ENCODE data around the gene PHLDA1. TPM values are rescaled to one million over a fixed set of nuclear protein-coding genes. Genes with fewer than 3 reads are reported as not detected.

The PHLDA1 gene
- total RNA-seq, 1 experiment from 2014 or later, result 46.2 TPM

- H3K9me3 ChIP-seq, result no peaks in the 10 kb centered on the region
- Mint-ChIP-seq H3K4me1 (ENCODE audit: low read depth, unreplicated experiment) (no peaks in the 10 kb centered on the region), H3K27ac (ENCODE audit: unreplicated experiment) (no peak overlapping the region), H3K9me3 (ENCODE audit: unreplicated experiment) (no peaks in the 10 kb centered on the region), H3K4me3 (ENCODE audit: unreplicated experiment) (no peak overlapping the region), H3K27me3 (ENCODE audit: insufficient read depth, unreplicated experiment) (no peaks in the 10 kb centered on the region), H3K36me3 (ENCODE audit: insufficient read depth, unreplicated experiment) (peaks cover 58% of the 10 kb centered on the region)
- H3K4me1 ChIP-seq, result peaks cover 9% of the 10 kb centered on the region
- no peak overlapping the region for H3K4me3 ChIP-seq (ENCODE audit: low read depth, low read length)
- intact Hi-C loops (cut with micrococcal nuclease; ENCODE audit: unreplicated experiment), result no loop called here
- H3K36me3 ChIP-seq (ENCODE audit: control insufficient read depth, insufficient read depth, low read length), result no peaks in the 10 kb centered on the region
- no peak for TF ChIP-seq CTCF (IDR thresholded peaks at IDR 0.05; ENCODE audit: insufficient read depth in 1 of 2, low read depth in 1 of 2, low read length in 1 of 2, severe bottlenecking in 1 of 2, unreplicated experiment in 1 of 2)
- ChIA-PET CTCF (no interaction called here), POLR2A (no interaction called here)
- no TSS peak for BruUV-seq (replicated peaks)
- H3K27me3 ChIP-seq (replicated peaks; ENCODE audit: control insufficient read depth, insufficient read depth, low read length), result no peaks in the 10 kb centered on the region
- DNase-seq, result no peak
Measured at GRCh38 chr12:76026643-76027063, 4.9 kb downstream of the PHLDA1 start.

- POLR2A ChIA-PET, result no interaction called here
- CTCF ChIA-PET, result no interaction called here
- Mint-ChIP-seq H3K4me1 (ENCODE audit: low read depth, unreplicated experiment) (peaks cover 4% of the 10 kb centered on the region), H3K27ac (ENCODE audit: unreplicated experiment) (no peak overlapping the region), H3K36me3 (ENCODE audit: insufficient read depth, unreplicated experiment) (peaks cover 50% of the 10 kb centered on the region), H3K27me3 (ENCODE audit: insufficient read depth, unreplicated experiment) (no peaks in the 10 kb centered on the region), H3K4me3 (ENCODE audit: unreplicated experiment) (no peak overlapping the region), H3K9me3 (ENCODE audit: unreplicated experiment) (no peaks in the 10 kb centered on the region)
- TF ChIP-seq CTCF (IDR thresholded peaks at IDR 0.05; ENCODE audit: insufficient read depth in 1 of 2, low read depth in 1 of 2, low read length in 1 of 2, severe bottlenecking in 1 of 2, unreplicated experiment in 1 of 2), result no peak
- H3K9me3 ChIP-seq, result no peaks in the 10 kb centered on the region
- intact Hi-C loops (cut with micrococcal nuclease; ENCODE audit: unreplicated experiment), result no loop called here
- no peaks in the 10 kb centered on the region for H3K36me3 ChIP-seq (ENCODE audit: control insufficient read depth, insufficient read depth, low read length)
- peaks cover 14% of the 10 kb centered on the region for H3K4me1 ChIP-seq
- H3K4me3 ChIP-seq (ENCODE audit: low read depth, low read length), result no peak overlapping the region
- no peaks in the 10 kb centered on the region for H3K27me3 ChIP-seq (replicated peaks; ENCODE audit: control insufficient read depth, insufficient read depth, low read length)
- no peak for DNase-seq
- BruUV-seq (replicated peaks), result no TSS peak
Measured at GRCh38 chr12:76025601-76026575, 5.7 kb downstream of the PHLDA1 start.

- ChIA-PET POLR2A (no interaction called here), CTCF (no interaction called here)
- Mint-ChIP-seq H3K27me3 (ENCODE audit: insufficient read depth, unreplicated experiment) (no peaks in the 10 kb centered on the region), H3K27ac (ENCODE audit: unreplicated experiment) (no peak overlapping the region), H3K36me3 (ENCODE audit: insufficient read depth, unreplicated experiment) (peaks cover 42% of the 10 kb centered on the region), H3K4me3 (ENCODE audit: unreplicated experiment) (no peak overlapping the region), H3K4me1 (ENCODE audit: low read depth, unreplicated experiment) (peaks cover 11% of the 10 kb centered on the region), H3K9me3 (ENCODE audit: unreplicated experiment) (no peaks in the 10 kb centered on the region)
- Histone ChIP-seq H3K27me3 (replicated peaks; ENCODE audit: control insufficient read depth, insufficient read depth, low read length) (no peaks in the 10 kb centered on the region), H3K36me3 (ENCODE audit: control insufficient read depth, insufficient read depth, low read length) (no peaks in the 10 kb centered on the region), H3K9me3 (no peaks in the 10 kb centered on the region), H3K4me3 (ENCODE audit: low read depth, low read length) (no peak overlapping the region), H3K4me1 (peaks cover 22% of the 10 kb centered on the region)
- no peak for TF ChIP-seq CTCF (IDR thresholded peaks at IDR 0.05; ENCODE audit: insufficient read depth in 1 of 2, low read depth in 1 of 2, low read length in 1 of 2, severe bottlenecking in 1 of 2, unreplicated experiment in 1 of 2)
- intact Hi-C loops (cut with micrococcal nuclease; ENCODE audit: unreplicated experiment), result no loop called here
- no TSS peak for BruUV-seq (replicated peaks)
- DNase-seq, result no peak
Measured at GRCh38 chr12:76024942-76025600, 6.5 kb downstream of the PHLDA1 start.
